SK-N-MC (cell line): Measurements from ENCODE around the gene TMEM135.

Experiments used
- EZH2 ChIP-seq: fragments of 200-600 bp; sonication (generic); IDR thresholded peaks from one replicate; pipeline ENCODE4 v1.6.1; 2017; ENCODE audit warnings: antibody characterized with exemption
- FOXP2 ChIP-seq: optimal IDR thresholded peaks from 2 replicates; pipeline ENCODE3; 2011; ENCODE audit warnings: mild to moderate bottlenecking, moderate library complexity; ENCODE audit not compliant: insufficient read depth; ENCODE audit errors: extremely low read length, control extremely low read depth
- POLR2AphosphoS5 ChIP-seq: IDR thresholded peaks from 2 replicates; pipeline ENCODE4 v1.6.1; 2012; ENCODE audit warnings: mild to moderate bottlenecking, low read depth, low read length, borderline replicate concordance

DNA sequence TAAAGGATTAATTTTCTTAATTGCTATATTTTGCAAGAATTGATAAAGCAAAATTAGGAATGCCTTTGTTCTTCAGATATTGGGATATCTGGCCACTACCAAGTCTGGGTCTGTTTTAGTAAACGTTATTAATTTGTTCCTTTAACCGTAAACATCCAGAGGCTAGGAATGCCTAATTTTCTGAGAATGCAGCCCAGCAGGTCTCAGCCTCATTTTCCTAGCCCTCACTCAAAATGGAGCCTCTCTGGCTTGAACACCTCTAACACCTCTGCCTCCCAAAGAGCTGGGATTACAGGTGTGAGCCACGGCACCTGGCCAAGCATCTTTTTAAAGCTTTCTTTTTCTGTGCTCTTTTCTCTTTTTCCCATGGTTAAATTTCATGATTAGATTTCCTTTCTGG is 18.4 kb downstream of the TMEM135 start:
- no peak for TF ChIP-seq POLR2AphosphoS5
- no peak for TF ChIP-seq EZH2
- no peak for TF ChIP-seq FOXP2
